HG02623 (cell line): ENCODE measurements around the gene PPP1R12A.
"Not testable (repeated sequence)": the region's sequence is repeated elsewhere in the genome, so short reads cannot be mapped to it uniquely, and the experiment has no call there.

Experiments used
- ATAC-seq: cut with Tn5 transposase; IDR thresholded peaks from one replicate; pipeline ENCODE4 v1.9.1; 2021; ENCODE audit warnings: moderate library complexity; ENCODE audit not compliant: unreplicated experiment

The PPP1R12A gene

DNA sequence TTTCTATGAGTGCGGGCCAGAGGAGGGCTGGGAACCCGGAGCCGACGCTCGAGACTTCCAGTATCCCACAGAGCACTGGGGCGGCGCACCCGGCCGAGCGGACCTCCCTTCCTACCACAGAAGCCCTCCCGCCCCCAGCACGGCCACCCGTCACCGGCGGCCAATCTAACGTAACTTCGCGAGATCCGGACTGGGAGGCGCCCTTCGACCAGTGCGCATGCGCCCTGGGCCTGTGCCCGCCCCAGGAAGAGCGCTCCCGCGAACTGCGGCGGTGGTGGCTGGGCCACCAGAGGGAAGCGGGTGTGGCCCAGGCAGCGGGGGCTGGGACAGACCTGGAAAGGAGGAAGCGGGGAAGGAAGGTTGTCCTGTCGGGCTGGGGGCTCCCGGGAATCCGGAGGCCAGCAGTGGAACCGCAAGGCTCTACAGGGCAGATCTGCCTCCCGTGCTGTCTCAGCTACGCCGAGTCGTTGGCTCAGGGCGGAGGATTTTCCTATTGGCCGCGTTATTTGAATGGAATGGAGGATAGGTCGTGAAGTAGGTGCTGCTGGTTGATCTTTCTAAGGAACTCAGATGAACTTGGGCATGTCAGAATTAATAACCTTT is at the start of gene PPP1R12A:
Gene PPP1R12A, minus strand, starts transcription at position 77 of the 603 bp plus-strand sequence. CDS start 166 bp downstream, outside the sequence.
- ATAC-seq, result peak; percentile 79

DNA sequence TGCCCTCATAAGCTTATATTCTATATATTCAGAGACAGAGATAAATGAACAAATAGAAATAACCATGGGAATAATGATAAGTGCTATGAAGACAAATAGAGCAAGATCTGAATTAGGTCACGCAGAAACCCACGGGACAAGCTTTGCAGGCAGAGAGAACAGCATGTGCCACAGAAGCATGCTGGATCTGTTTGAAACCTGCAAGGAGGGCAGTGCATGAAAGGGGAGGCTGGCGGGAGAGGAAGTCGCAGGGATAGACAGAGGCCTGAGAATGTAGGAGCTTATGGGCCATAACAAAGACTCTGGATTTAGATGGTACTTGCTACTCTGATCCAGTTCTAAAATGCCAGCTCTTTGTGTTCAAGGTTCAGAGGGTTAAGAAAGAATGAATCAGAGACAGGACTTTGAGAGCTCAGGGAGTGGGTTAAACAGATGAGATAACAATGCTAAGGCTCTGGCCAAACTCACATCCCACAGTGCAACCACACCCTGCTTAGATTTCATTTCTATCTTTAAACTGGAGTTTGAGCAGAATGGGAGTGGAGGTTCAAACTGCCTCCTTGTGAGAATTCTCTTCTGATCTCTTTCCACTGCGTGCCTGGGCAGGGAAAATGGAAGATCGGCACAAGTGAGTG is 49.2 kb upstream of the PPP1R12A start:
- no peak for ATAC-seq

DNA sequence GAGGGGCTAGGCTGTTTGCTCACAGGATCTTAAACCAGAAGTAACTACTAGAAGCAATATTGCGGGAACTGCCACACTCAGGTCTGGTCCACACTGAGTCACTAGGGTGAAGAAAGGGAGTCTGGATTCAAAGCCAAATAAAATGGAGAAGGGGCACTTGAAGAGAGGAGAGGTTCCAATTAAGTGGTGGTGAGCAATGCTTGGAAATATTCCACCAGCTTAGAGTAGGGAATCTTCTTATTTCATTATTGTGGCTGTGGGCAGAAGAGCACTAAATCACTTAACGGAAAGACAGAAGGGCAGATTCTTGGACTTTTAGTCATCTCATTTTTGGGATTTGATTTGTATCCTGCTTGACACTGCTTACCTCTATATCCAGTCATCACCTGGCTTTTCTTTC is 48.6 kb upstream of the PPP1R12A start:
- ATAC-seq, result no peak

DNA sequence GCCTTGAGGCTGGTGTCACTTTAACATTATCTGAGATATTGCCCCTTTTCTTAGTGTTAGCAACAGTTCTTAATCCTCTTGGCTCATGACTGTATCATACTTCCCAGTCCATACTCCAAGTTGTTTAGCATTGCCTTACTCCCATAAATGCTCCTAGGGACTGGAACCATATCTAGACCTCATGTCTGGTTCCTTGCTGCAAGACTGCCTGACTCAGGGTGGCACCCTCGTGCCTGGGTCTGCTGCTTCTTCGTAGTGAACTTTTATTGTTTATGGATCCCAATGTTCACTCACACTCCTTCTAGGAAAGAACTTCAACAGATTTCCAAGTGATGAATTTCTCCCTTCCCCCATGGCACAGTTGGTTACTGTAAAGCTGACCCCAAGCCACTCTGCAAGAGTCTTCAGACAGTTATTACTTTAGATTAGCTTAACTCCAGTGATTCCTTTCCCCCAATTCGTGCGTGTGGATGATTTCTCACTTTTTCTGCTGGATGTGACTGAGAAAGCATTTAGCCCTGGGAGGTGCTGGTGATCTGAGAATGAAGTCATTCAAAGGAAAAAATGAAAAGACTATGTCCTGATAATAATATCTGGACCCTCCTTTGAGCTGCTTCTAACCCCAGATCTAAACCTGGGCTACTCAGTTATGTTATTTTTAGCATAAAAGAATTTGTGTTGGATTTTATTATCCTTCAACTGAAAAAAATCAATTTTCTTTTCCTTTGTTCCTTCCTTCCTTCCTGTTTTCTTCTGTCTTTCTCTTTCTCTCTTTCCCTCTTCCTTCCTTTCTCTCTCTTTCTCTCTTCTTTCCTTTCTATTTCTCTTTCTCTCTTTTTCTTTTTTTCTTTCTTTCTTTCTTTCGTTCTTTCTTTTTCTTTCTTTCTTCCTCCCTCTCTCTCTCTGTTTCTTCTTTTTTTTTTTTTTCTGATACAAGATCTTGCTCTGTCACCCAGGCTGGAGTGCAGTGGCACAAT is 47.5 kb upstream of the PPP1R12A start:
- ATAC-seq, result no peak

DNA sequence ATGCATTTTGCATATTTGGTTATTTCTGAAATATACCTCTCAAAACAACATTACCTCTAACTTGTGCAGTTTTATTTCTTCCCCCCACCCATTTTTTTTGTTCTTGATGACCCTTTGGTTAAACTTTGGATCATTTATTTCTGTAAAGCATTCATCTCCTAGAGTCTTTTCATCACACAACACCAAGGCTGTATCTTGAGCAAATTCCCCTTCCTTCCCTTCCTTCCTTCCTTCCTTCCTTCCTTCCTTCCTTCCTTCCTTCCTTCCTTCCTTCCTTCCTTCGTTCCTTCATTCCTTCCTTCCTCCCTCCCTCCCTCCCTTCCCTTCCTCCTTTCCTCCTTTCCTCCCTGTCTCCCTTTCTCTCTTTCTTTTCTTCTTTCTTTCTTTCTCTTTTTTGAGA is 43.8 kb upstream of the PPP1R12A start:
- no peak for ATAC-seq

DNA sequence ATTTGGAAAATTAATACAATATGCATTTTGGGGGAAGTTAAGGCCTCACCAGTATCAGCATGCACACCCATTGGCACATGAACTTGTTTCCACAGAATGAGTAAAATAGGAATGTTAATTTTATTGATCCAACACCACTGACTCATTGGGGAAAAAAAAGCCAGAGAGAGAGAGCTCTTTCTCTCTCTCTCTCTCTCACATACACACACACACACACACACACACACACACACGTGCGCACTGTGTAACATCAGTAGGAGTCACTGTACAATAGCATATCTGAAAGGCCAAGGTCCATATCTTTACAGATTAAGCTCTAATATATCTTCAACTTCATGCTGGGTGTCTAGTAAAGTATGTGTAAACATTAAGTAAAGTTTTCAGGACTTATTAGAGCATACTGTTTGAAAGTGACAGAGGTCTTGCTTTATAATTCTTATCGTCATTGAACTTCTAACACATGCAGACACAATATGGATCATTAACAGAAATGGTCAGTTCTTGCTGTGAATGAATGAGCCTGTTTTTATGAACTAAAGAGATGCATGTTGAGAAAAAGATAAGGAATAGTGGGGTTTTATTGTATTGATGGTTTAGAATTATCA is 43.1 kb upstream of the PPP1R12A start:
- ATAC-seq, result not testable (repeated sequence)

DNA sequence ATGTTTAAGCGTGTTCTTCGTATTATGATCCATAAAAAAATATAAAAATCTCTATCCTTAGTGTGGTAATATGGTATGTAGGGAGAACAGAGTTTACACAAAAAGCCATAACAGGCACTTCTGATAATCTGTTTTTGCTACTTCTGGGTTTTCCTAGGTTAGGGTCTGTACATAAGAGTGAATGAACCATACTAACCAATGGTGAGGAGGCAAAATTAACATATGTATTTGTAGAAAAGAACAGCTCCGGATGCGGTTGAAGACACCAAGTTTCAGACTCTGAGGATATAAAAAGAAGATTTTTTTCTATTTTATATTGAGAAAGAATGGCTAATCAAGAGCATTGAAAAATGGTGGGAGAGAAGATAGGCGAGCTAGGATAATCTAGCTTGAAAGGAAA is 40.2 kb upstream of the PPP1R12A start:
- no peak for ATAC-seq

DNA sequence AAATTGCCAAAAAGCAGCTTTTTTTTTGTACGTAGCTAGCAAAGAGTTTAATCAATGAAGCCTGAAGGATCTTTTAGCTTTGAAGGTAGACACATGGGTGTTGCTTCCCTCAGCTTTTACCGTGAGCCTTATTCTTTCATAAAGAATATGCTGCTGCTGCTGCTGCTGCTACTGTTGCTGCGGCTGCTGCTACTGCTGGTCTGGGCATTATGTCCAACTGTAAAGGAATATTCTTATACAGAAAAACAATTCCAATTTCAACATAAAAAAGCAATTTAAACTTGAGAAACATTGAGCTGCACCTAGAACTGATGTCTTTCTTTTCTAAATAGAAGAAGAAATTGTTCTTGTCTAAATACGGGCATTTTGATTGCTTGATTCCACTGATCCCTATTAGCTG is 38.9 kb upstream of the PPP1R12A start:
- no peak for ATAC-seq

DNA sequence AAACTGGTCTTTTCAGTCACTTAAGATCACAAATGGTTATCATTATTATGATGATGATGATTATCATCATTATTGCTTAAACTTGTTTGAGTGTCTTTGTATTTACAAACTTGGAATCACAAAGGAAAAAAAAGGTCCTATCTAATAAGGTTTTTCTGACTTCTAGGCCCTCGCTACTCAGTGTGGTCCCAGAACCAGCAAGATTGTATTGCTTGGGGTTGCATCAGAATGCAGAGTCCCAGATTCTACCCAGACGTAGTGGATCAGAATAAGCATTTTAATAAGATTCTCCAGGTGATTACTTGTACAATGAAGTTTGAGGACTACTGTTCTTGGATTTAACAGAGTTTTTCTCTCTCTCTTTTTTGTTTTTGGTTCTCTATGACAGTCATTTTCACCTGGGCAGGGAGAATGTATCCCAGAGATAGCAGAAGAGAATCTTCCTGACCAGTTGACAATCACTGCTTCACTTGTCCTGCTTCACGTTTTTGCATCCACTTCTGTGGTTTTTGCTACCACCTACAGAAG is 29.3 kb upstream of the PPP1R12A start:
- no peak for ATAC-seq

DNA sequence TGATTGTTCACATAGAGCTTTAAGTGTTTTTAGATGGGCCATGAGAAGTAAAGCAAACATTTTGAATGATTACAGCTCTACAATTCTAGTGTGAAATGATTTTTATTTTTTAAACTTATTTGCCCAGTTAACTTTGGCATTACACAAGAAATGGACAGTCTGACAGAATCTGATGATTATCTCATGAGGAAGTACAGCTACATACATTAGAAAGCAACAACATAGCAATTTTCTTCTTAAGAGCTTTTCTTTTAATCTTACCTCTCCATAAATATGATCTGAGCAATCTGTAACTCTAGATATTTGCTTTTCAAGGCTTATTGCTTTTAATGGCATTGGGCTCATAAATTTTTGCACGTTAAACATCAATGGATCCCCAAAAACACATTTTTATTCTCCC is 26.5 kb upstream of the PPP1R12A start:
- no peak for ATAC-seq

DNA sequence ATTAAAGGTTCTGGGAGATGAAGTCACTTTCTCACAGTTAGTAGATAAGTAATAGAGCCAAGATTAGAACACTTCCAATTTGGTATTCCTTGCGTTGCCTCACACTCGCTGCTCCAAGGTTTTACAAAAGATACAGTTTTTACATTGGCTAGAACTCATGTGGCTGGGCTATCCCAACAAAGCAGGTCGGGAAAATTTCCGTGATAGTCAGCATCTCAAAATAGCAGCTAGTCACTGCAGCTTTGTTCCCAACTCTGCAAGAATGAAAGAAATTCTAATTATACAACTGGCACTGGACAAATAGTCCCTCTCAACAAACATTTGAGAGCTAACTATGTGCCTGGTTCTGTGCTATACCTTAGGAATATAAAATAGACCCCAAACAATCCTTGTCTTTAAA is 24.6 kb upstream of the PPP1R12A start:
- ATAC-seq, result no peak

DNA sequence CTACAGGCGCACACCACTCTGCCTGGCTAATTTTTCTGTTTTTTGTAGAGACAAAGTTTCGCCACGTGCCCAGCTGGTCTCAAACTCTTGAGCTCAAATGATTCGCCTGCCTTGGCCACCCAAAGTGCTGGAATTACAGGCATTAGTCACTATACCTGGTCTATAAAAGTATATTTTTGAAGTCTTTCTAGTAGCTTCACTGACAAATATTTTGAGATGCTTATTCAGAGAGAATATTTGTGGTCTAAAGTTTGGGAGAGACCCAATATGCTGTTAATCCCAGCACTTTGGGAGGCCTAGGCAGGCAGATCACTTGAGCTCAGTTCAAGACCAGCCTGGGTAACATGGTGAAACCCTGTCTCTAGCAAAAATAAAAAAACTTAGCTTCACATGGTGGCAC is 22.0 kb upstream of the PPP1R12A start:
- no peak for ATAC-seq

DNA sequence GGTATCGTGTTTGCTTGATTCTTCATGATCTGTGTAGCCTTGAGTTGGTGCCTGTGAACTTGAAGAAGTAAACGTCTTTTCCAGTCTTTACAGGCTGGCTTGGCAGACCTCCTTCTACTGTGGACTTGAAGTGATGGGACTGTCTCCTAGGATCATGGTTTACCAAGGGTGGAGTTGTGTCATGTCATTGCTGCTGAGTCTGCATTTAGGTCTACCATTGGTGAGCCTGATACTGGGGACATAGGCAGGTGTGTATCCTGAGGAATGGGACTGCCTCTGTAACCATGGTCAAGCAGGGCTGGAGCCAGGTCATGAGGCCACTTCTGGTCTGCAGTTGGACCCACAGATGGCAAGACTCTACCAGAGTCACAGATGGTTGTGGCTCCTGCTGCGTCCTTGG is 20.7 kb upstream of the PPP1R12A start:
- ATAC-seq, result no peak

DNA sequence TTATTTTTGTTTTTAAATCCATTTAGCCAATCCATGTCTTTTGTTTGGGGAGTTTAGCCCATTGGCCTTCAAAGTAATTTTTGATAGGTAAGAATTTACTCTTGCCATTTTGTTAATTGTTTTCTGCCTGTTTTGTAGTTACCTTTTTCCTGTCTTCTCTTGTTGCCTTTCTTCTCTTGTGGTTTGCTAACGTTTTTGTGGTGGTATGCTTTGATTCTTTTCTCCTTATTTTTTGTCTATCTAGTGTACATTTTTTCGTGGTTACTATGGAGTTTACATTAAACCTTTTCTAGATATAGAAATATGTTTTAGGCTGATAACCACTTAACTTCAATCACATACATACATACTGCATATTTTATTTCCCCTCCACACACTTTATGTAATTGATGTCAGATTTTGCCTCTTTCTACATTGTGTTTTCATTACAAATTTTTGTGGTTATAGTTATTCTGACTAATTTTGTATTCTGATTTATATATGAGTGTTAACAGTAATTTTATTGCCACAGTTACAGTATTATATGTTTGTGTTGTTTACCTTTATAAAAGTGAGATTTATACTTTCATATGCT is 19.2 kb upstream of the PPP1R12A start:
- ATAC-seq, result no peak

DNA sequence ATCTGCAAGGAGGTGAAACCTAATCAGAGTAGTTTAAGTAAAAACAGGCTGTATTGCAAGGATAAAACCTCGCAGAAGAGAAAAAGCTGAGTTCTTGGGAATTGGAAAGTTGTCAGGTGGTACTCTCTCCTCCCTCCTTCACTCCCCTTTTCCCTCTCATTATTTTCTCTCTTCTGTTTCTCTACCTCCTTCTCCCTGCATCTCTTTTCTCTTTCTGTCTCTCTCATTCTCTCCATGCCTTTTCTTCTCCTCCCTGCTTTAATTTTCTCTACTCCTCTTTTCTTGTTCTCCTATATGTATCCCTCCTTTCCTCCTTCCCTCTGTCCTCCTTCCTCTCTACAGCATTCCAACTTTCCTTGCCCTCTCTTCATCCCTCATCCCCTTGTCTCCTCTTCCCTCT is 14.2 kb upstream of the PPP1R12A start:
- no peak for ATAC-seq

DNA sequence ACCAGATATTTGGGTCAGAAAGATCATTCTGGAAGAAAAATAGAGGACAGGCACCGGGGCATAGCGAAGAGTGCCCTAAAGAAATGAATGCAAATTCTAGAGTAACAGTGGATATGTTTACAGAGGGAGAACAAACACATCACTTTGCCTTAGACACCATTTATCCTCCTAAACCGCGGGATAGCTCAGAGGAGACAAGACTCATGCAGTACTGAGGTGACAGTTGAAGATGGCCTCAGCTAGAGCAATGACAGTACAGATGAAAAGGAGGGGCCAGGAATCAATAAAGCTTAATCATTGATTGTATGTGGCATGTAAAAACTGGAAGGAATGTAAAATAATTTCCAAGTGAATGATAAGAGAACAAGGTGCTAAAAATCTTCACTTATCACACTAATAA is 10.5 kb upstream of the PPP1R12A start:
- no peak for ATAC-seq

DNA sequence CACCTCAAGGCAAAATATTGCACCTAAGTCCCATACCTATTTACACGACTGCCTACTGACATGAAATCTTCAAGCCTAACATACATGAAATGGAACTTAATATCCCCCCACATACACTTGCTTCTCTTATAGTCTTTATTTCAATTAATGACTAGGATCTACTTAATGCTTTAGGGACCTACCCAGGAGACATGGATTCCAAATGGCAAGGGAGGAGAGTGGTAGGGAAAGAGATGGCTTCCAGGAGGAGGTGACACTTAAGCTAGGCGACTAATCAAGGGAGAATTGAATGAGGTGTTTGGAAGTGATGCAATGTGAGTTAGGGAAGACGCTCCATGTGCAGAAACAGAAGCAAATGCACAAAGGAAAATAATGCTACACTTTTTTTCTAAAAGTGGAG is 9.7 kb upstream of the PPP1R12A start:
- no peak for ATAC-seq

DNA sequence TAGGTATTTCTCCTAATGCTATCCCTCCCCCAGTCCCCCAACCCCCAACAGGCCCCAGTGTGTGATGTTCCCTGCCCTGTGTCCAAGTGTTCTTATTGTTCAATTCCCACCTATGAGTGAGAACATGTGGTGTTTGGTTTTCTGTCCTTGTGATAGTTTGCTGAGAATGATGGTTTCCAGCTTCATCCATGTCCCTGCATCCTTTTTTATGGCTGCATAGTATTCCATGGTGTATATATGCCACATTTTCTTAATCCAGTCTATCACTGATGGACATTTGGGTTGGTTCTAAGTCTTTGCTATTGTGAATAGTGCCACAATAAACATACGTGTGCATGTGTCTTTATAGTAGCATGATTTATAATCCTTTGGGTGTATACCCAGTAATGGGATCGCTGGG is 7.9 kb upstream of the PPP1R12A start:
- not testable (repeated sequence) for ATAC-seq

DNA sequence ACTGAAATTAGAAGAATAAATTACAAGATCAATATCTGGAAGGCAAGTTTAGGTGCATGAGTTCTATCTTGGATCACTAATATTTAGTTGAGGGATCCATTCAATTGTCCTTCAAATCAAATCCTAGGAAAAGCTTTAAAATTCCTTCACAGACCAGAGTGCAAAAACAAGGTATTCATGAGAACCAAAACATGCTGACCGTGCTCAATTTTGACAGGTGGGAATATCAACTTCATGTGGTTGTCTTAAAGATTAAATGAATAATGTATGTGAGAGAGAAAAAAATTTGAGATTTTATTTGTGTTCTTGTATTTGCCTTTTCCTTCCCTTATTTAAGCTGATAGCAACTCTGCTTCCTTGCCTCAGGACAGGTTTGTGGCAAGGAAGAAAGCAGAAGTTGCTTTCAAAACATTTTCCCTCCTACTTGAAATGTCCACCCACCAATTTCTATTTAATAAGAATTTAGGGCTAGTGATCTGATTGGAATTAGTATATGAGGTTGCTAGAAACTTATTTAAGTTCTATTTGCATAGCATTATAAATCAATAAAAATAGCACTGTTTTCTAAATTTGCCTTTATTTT is 4.9 kb upstream of the PPP1R12A start:
- no peak for ATAC-seq

DNA sequence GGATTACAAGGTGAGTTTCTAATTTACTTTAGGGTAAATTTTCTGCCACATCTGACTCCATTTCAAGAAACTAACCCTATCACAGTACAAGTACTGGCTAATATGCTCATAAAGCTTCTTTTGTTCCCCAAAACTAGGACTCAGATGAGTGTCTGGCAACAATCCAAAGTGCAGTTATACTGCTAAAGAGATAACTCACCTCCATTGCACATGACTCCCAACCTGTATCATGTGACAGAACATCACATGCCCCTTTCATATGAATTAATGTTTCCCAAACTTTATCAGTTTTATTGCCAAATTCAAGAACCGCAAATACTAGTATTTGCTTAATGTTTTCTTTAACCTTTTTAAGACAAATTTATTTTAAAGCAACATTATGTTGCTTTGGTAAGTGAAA is 3.9 kb upstream of the PPP1R12A start:
- no peak for ATAC-seq
